Transverse colon (tissue), 3 donors: ENCODE results near the gene ZNF530.

Experiments
- EP300 ChIP-seq: sonication (generic); formaldehyde crosslinking; IDR thresholded peaks from one replicate; pipeline ENCODE4 v1.6.1; 2017; ENCODE audit warnings: antibody characterized with exemption, low read depth
- POLR2A ChIP-seq: fragments of 450-650 bp; IDR thresholded peaks from one replicate; pipeline ENCODE4 v1.6.1; 2016; ENCODE audit warnings: antibody characterized with exemption, mild to moderate bottlenecking, moderate library complexity
- TF ChIP-seq, protein P1 (sequence below), 5 experiments: fragments of 200-600 bp in 3 of 5; fragments of 450-650 bp in 2 of 5; sonication (generic) in 3 of 5; IDR thresholded peaks; 1 replicate in 2 of 5; 2 replicates in 3 of 5; pipeline ENCODE4 v1.5.1; 2016 to 2017; ENCODE audit warnings: antibody characterized with exemption in 5 of 5, inconsistent platforms in 3 of 5, mild to moderate bottlenecking in 2 of 5, moderate library complexity in 1 of 5

DNA sequence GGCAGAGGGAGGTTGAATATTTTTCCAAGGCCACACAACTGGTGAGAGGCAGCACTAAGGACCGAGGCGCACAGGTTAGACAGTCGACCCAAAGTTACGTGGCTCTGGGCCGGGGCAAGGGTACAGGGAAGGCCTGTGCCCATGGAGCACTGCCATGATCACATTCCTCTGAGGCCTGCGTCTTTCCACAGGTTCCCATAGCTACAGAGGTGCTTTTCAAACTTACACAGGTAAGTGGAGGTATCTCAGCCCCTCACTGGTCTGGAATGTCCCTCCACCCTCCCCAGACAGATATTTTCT lies 34.1 kb downstream of the ZNF530 start:
- TF ChIP-seq, protein P1, sequence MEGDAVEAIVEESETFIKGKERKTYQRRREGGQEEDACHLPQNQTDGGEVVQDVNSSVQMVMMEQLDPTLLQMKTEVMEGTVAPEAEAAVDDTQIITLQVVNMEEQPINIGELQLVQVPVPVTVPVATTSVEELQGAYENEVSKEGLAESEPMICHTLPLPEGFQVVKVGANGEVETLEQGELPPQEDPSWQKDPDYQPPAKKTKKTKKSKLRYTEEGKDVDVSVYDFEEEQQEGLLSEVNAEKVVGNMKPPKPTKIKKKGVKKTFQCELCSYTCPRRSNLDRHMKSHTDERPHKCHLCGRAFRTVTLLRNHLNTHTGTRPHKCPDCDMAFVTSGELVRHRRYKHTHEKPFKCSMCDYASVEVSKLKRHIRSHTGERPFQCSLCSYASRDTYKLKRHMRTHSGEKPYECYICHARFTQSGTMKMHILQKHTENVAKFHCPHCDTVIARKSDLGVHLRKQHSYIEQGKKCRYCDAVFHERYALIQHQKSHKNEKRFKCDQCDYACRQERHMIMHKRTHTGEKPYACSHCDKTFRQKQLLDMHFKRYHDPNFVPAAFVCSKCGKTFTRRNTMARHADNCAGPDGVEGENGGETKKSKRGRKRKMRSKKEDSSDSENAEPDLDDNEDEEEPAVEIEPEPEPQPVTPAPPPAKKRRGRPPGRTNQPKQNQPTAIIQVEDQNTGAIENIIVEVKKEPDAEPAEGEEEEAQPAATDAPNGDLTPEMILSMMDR (IDR thresholded peaks at IDR 0.05) = no peak
- TF ChIP-seq EP300 = no peak
- TF ChIP-seq POLR2A = no peak
